Motor neuron (in vitro differentiated cells): ENCODE measurements around the gene BMP2K. TPM values are rescaled to one million over a fixed set of nuclear protein-coding genes. Genes with fewer than 3 reads are reported as not detected.
"Not testable (repeated sequence)": the region's sequence is repeated elsewhere in the genome, so short reads cannot be mapped to it uniquely, and the experiment has no call there.

Experiments
- ATAC-seq, 8 experiments: fragments of 200-7000 bp; cut with Tn5 transposase; replicated peaks in 6 of 8; 2 replicates each; pipeline ENCODE4 v1.8.0; 2021; ENCODE audit warnings: mild to moderate bottlenecking in 8 of 8, moderate library complexity in 8 of 8
- H3K27ac ChIP-seq, 2 donors: fragments of 250-450 bp; sonication (Bioruptor Pico); 2 replicates each; pipeline ENCODE4 v1.9.0; 2021; ENCODE audit warnings: antibody characterized with exemption in 2 of 2, mild to moderate bottlenecking in 2 of 2, moderate library complexity in 1 of 2
- H3K4me1 ChIP-seq, 2 donors: fragments of 250-450 bp; sonication (Bioruptor Pico); replicated peaks in 1 of 2; 2 replicates each; pipeline ENCODE4 v1.6.1; 2021; ENCODE audit warnings: antibody characterized with exemption in 2 of 2, mild to moderate bottlenecking in 2 of 2, moderate library complexity in 1 of 2
- H3K4me3 ChIP-seq, 5 donors: fragments of 250-450 bp; sonication (Bioruptor Pico); 2 replicates each; pipeline ENCODE4 v1.9.0; 2021; ENCODE audit warnings: antibody characterized with exemption in 5 of 5, mild to moderate bottlenecking in 5 of 5, moderate library complexity in 4 of 5
- WGBS, 10 experiments: fragments of 450-650 bp; shearing (Covaris generic); methylation state at CpG; one replicate each; pipeline ENCODE4 v1.0.0; 2022; 5-methylcytosine and 5-hydroxymethylcytosine counted together
- in situ Hi-C, 9 experiments: fragments of 400-800 bp; cut with MboI; loops; one replicate each; pipeline ENCODE4 v1.15.0; 2021; ENCODE audit warnings: low sequenced_read_pairs in 9 of 9, low pct_unique_long_range_greater_than_20kb in 2 of 9; ENCODE audit not compliant: unreplicated experiment in 9 of 9
- total RNA-seq, 8 experiments: library from RNA; unstranded; fragments of 300-600 nt; gene quantifications; 2 replicates each; pipeline versions ENCODE4 v1.2.3 to v1.2.4, GENCODE V29; 2022

Gene BMP2K
- total RNA-seq, 8 experiments from 2014 or later: 10.4 to 41.7 (median 17.4) TPM

- H3K4me1 ChIP-seq: no peaks in the 10 kb centered on the region
- 60 to 96% (median 92%) methylated on average over 1 to 7 of the region's 7 CpGs for WGBS, 10 experiments
- no peak overlapping the region for H3K27ac ChIP-seq
- no peak overlapping the region for H3K4me3 ChIP-seq
- in situ Hi-C loops: no loop called here
- no peak for ATAC-seq
Observed at GRCh38 chr4:78809928-78810835, 34.0 kb downstream of the BMP2K start.

- H3K4me3 ChIP-seq: no peak overlapping the region
- WGBS, 10 experiments: 88 to 100% (median 98%) methylated on average over 1 to 2 of the region's 2 CpGs; no CpG with 5 or more reads in 1 of the 10 experiments
- no peak overlapping the region for H3K27ac ChIP-seq
- in situ Hi-C loops: no loop called here
- no peak for ATAC-seq
- no peaks in the 10 kb centered on the region for H3K4me1 ChIP-seq
Observed at GRCh38 chr4:78811034-78811433, 34.9 kb downstream of the BMP2K start.

DNA sequence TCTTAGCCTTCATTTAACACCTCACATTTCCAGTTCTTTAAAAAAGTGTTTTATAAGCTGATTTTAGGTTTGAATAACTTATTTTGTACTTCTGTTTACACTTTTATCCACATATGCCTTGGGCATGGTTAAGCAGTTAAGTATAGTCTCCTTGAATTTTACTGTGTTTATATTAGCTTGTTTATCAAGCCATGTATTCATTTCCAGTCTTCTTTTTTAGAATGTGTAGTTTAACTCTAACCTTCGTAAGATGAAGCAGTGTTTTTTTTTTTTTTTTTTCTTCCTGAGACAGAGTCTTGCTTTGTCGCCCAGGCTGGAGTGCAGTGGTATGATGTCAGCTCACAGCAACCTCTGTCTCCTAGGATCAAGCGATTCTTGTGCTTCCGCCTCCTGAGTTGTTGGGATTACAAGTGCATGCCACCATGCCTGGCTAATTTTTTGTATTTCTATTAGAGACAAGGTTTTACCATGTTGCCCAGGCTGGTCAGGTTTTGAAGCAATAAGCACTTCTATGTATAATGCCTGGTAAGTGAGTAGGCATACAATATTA, 42.5 kb downstream of the BMP2K start:
- no peak overlapping the region for H3K27ac ChIP-seq
- WGBS, 10 experiments: 83 to 100% (median 97%) methylated on average over 1 to 4 of the region's 4 CpGs
- H3K4me3 ChIP-seq: no peak overlapping the region
- H3K4me1 ChIP-seq: no peaks in the 10 kb centered on the region
- ATAC-seq: peak in 1 of 8 experiments; percentile 53
- in situ Hi-C loops: no loop called here

DNA sequence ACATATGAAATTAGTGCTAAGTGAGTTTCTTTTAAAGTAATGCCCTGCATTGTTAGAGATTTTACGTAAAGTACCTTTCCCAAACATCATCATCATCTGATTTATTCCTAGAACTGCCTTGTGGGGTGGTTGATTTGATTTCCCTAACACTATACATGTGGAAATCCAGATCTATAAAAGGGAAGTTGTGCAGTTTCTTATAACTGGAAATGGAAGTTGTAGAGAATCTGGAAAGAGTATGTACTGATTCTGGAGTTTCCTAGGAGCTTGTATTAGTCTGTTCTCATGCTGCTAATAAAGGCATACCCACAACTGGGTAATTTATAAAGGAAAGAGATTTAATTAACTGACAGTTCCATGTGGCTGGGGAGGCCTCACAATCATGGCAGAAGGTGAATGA, 47.9 kb downstream of the BMP2K start:
- ATAC-seq: no peak
- H3K4me1 ChIP-seq: peaks cover 0 to 3% of the 10 kb centered on the region in 2 donors
- 67 to 100% (median 100%) methylated on average over 1 of the region's 1 CpG for whole genome bisulfite sequencing, 10 experiments
- in situ Hi-C loops: no loop called here
- H3K4me3 ChIP-seq: no peak overlapping the region
- H3K27ac ChIP-seq: no peak overlapping the region

GRCh38 chr4:78827191-78827590, 51.0 kb downstream of the BMP2K start:
- Histone ChIP-seq H3K4me1 (peaks cover 0 to 3% of the 10 kb centered on the region in 2 donors), H3K4me3 (no peak overlapping the region), H3K27ac (no peak overlapping the region)
- in situ Hi-C loops: no loop called here
- ATAC-seq: no peak
- whole genome bisulfite sequencing, 10 experiments: 80 to 100% (median 98%) methylated on average over 1 to 3 of the region's 3 CpGs

DNA sequence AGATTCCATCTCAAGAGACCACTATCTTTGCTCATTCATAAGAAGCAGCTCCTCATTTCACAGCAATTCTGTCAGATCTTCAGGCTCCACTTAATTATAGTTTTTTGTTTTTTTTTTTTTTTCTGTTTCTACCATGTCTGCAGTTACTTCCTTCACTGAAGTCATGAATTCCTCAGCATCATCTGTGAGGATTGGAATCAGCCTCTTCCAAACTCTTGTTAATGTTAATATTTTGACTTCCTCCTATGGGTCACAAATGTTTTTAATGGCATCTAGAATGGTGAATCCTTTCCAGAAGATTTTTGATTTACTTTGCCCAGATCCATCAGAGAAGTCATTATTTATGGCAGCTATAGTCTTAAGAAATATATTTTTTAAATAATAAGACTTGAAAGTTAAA, 53.1 kb downstream of the BMP2K start:
- in situ Hi-C loops: no loop called here
- ATAC-seq: peak in 1 of 8 experiments; percentile 42
- Histone ChIP-seq H3K27ac (no peak overlapping the region), H3K4me1 (peaks cover 0 to under 1% of the 10 kb centered on the region in 2 donors), H3K4me3 (no peak overlapping the region)

DNA sequence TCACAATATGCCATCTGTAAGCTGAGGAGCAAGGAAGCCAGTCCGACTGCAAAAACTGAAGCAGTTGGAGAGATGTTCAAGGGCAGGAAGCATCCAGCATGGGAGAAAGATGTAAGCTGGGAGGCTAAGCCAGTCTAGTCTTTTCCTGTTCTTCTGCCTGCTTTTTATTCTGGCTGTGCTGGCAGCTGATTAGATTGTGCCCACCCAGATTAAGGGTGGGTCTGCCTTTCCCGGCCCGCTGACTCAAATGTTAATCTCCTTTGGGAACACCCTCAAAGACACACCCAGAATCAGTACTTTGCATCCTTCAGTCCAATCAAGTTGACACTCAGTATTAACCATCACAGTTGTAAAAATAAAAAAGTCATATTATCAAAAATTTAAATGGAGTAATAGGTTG, 63.5 kb downstream of the BMP2K start:
- ATAC-seq, in situ Hi-C loops, H3K4me3 ChIP-seq, H3K4me1 ChIP-seq, H3K27ac ChIP-seq: not testable (repeated sequence)
- 0 to 100% (median 83%) methylated on average over 1 to 3 of the region's 3 CpGs; no CpG with 5 or more reads in 3 of the 10 experiments for WGBS, 10 experiments

DNA sequence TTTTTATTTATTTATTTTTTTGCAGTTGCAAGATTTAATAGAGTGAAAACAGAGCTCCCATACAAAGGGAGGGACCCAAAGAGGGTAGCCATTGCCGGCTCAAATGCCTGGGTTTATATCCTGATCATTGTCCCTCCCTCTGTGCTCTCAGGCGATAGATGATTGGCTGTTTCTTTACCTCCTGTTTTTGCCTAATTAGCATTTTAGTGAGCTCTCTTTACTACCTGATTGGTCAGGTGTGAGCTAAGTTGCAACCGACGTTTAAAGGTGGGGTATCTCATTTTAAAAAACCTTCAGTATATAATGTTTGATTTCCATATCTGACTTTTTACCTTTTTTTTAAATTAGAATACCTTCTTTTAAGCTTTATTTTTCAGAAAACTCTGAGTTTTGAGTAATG, 64.1 kb downstream of the BMP2K start:
- in situ Hi-C loops: not testable (repeated sequence)
- WGBS, 10 experiments: 93 to 100% (median 100%) methylated on average over 2 to 4 of the region's 4 CpGs; no CpG with 5 or more reads in 1 of the 10 experiments

DNA sequence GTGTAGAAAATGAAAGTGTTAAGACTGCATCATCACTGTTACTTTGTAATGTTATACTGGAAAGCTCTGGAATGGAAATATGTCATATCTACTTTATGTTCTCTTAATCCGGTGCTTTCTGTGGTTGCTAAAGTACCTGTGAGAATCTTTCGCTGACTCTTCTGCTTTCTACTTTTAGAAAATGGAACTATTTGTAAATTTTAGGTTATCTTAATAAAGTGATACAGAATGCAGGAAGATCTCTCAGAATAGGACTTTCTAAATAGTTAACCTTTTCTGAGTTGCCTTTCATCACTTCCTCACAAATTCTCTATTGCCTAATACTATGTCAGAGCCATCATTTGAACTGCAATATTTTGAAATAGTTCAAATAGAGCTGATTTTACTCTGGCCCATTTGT, 69.3 kb downstream of the BMP2K start:
- Histone ChIP-seq H3K4me3 (no peak overlapping the region), H3K27ac (no peak overlapping the region), H3K4me1 (no peaks in the 10 kb centered on the region)
- ATAC-seq: no peak
- 83 to 100% (median 100%) methylated on average over 1 to 2 of the region's 2 CpGs; no CpG with 5 or more reads in 1 of the 10 experiments for WGBS, 10 experiments
- in situ Hi-C loops: no loop called here

More for the DNA sequence above, 64.1 kb downstream of the BMP2K start:
- not testable (repeated sequence) for H3K4me1 ChIP-seq, ATAC-seq, H3K27ac ChIP-seq, H3K4me3 ChIP-seq

DNA sequence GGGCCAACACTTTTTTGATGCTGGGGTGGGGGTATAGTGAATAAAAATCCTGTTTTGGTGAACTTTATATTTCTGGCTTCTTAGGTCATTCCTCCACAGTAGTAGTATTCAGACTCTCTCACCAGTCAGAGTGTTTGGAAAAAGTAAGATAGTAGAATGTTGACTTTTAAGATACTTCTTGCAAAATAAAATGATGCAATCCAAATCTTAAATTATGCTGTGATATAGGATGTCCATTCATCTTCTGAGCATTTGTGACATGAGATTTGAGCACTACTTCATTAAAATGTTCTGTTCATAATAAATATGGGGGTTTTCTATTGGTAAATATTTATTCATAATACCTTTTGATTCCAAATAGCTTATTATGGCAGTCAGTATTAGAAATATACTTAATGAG, 70.1 kb downstream of the BMP2K start:
- no peak overlapping the region for H3K4me3 ChIP-seq
- ATAC-seq: no peak
- in situ Hi-C loops: no loop called here
- no peak overlapping the region for H3K27ac ChIP-seq
- H3K4me1 ChIP-seq: no peaks in the 10 kb centered on the region

- Histone ChIP-seq H3K27ac (no peak overlapping the region), H3K4me1 (no peaks in the 10 kb centered on the region), H3K4me3 (no peak overlapping the region)
- ATAC-seq: peak in 1 of 8 experiments; percentile 27
- 71 to 100% (median 86%) methylated on average over 1 to 2 of the region's 2 CpGs; no CpG with 5 or more reads in 1 of the 10 experiments for WGBS, 10 experiments
- in situ Hi-C loops: loop anchor here in 5 of 9 experiments (25.0 kb wide), 2 partner anchors 250 to 900 kb away; no protein-coding TSS in a partner anchor
Observed at GRCh38 chr4:78862314-78862737, 86.2 kb downstream of the BMP2K start.

GRCh38 chr4:78863254-78863869, 87.2 kb downstream of the BMP2K start:
- 56 to 100% (median 85%) methylated on average over 2 to 5 of the region's 5 CpGs for WGBS, 10 experiments
- Histone ChIP-seq H3K27ac (no peak overlapping the region), H3K4me3 (no peak overlapping the region), H3K4me1 (no peaks in the 10 kb centered on the region)
- ATAC-seq: no peak
- in situ Hi-C loops: loop anchor here in 5 of 9 experiments (25.0 kb wide), 2 partner anchors 251 to 901 kb away; no protein-coding TSS in a partner anchor

- H3K27ac ChIP-seq: no peak overlapping the region
- no peak overlapping the region for H3K4me3 ChIP-seq
- H3K4me1 ChIP-seq: no peaks in the 10 kb centered on the region
- in situ Hi-C loops: loop anchor here in 5 of 9 experiments (25.0 kb wide), 2 partner anchors 252 to 902 kb away; no protein-coding TSS in a partner anchor
- ATAC-seq: no peak
- 56 to 100% (median 67%) methylated on average over 1 to 2 of the region's 2 CpGs; no CpG with 5 or more reads in 3 of the 10 experiments for WGBS, 10 experiments
Observed at GRCh38 chr4:78863991-78864390, 87.8 kb downstream of the BMP2K start.
